Liver (tissue), 9 donors: Measurements from ENCODE around the gene CTSE. TPM values are rescaled to one million over a fixed set of nuclear protein-coding genes. Genes with fewer than 3 reads are reported as not detected.

Experiments
- DNase-seq: peaks from one replicate; pipeline ENCODE4 v3.0.0-alpha.2; 2017; ENCODE audit warnings: low spot score
- H3K27ac ChIP-seq, 2 donors: one replicate each; pipeline ENCODE4 v1.7.0; 2013; ENCODE audit warnings: inconsistent platforms in 2 of 2, low read length in 2 of 2, control low read depth in 1 of 2, low read depth in 1 of 2, mild to moderate bottlenecking in 1 of 2
- H3K27me3 ChIP-seq, 4 donors: one replicate each; pipeline versions ENCODE4 v1.6.1 to v1.7.0; 2013; ENCODE audit warnings: low read length in 3 of 4, inconsistent platforms in 1 of 4, mild to moderate bottlenecking in 1 of 4, moderate library complexity in 1 of 4; ENCODE audit not compliant: control insufficient read depth in 4 of 4, insufficient read depth in 4 of 4
- H3K36me3 ChIP-seq, 4 donors: one replicate each; pipeline versions ENCODE4 v1.6.1 to v1.7.0; 2013; ENCODE audit warnings: low read length in 3 of 4, mild to moderate bottlenecking in 3 of 4, low read depth in 1 of 4, moderate library complexity in 1 of 4; ENCODE audit not compliant: control insufficient read depth in 4 of 4, insufficient read depth in 3 of 4
- H3K4me1 ChIP-seq, 4 donors: one replicate each; pipeline versions ENCODE4 v1.6.1 to v1.7.0; 2013; ENCODE audit warnings: low read length in 3 of 4, mild to moderate bottlenecking in 3 of 4, moderate library complexity in 1 of 4; ENCODE audit not compliant: control insufficient read depth in 4 of 4, insufficient read depth in 4 of 4
- H3K4me3 ChIP-seq, 3 donors: one replicate each; pipeline versions ENCODE4 v1.6.1 to v1.7.0; 2013; ENCODE audit warnings: low read length in 3 of 3, control low read depth in 1 of 3, low read depth in 1 of 3, mild to moderate bottlenecking in 1 of 3
- H3K9ac ChIP-seq, 2 donors: one replicate each; pipeline ENCODE4 v1.7.0; 2013; ENCODE audit warnings: low read length in 2 of 2, mild to moderate bottlenecking in 2 of 2, moderate library complexity in 2 of 2, control low read depth in 1 of 2, low read depth in 1 of 2
- H3K9me3 ChIP-seq, 4 donors: one replicate each; pipeline versions ENCODE4 v1.6.1 to v1.7.0; 2013; ENCODE audit warnings: low read length in 3 of 4; ENCODE audit not compliant: control insufficient read depth in 4 of 4
- CTCF ChIP-seq: fragments of 150-350 bp; IDR thresholded peaks from 2 replicates; pipeline ENCODE4 v1.5.1; 2017; ENCODE audit warnings: improper control_type of control experiment, low read depth, low read length; ENCODE audit not compliant: missing input control
- FOXA2 ChIP-seq: IDR thresholded peaks from 2 replicates; pipeline ENCODE4 v1.6.1; 2016; ENCODE audit warnings: antibody characterized with exemption
- HNF4G ChIP-seq: IDR thresholded peaks from 2 replicates; pipeline ENCODE4 v1.6.1; 2016; ENCODE audit warnings: antibody characterized with exemption
- JUND ChIP-seq, 2 donors: IDR thresholded peaks; 2 replicates each; pipeline ENCODE4 v1.6.1; 2016; ENCODE audit warnings: antibody characterized with exemption in 2 of 2
- RXRA ChIP-seq, 2 donors: IDR thresholded peaks; 2 replicates each; pipeline ENCODE4 v1.6.1; 2017 to 2018; ENCODE audit warnings: antibody characterized with exemption in 2 of 2, mild to moderate bottlenecking in 1 of 2
- TAF1 ChIP-seq: conservative IDR thresholded peaks from 2 replicates; pipeline ENCODE4 v1.6.1; 2016; ENCODE audit warnings: antibody characterized with exemption, mild to moderate bottlenecking
- YY1 ChIP-seq: IDR thresholded peaks from 2 replicates; pipeline ENCODE4 v1.6.1; 2016; ENCODE audit warnings: antibody characterized with exemption, mild to moderate bottlenecking
- WGBS: extraction: QIAGEN DNeasy Blood & Tissue Kit; methylation state at CpG from one replicate; pipeline ENCODE4 v1.1.7; 2013; 5-methylcytosine and 5-hydroxymethylcytosine counted together
- polyA plus RNA-seq, 2 donors: library from polyadenylated mRNA; stranded (reverse) in 1 of 2; unstranded in 1 of 2; fragments of 200-250 nt in 1 of 2; fragments of >200 nt in 1 of 2; fragmentation: Nextera tagmentation in 1 of 2; extraction: Ambion mirVana in 1 of 2; gene quantifications; one replicate each; pipeline versions ENCODE4 v1.2.1 to v1.2.3, GENCODE V29; 2013 to 2015
- total RNA-seq, 2 donors: library from RNA; depleted of rRNA; stranded (reverse); fragments of >200 nt; gene quantifications; one replicate each; pipeline ENCODE4 v1.2.3, GENCODE V29; 2014
- TF ChIP-seq, protein P1 (sequence below): IDR thresholded peaks from 2 replicates; pipeline ENCODE4 v1.6.1; 2016; ENCODE audit warnings: antibody characterized with exemption
- TF ChIP-seq, protein P2 (sequence below): IDR thresholded peaks from 2 replicates; pipeline ENCODE4 v1.6.1; 2016; ENCODE audit warnings: antibody characterized with exemption
- TF ChIP-seq, protein P3 (sequence below): IDR thresholded peaks from 2 replicates; pipeline ENCODE4 v1.6.1; 2016; ENCODE audit warnings: antibody characterized with exemption
- TF ChIP-seq, protein P4 (sequence below): IDR thresholded peaks from 2 replicates; pipeline ENCODE4 v1.6.1; 2016; ENCODE audit warnings: antibody characterized with exemption, mild to moderate bottlenecking
- donor health status: healthy.
- donor health status: healthy.
- donor health status: healthy.
- donor health status: healthy.
- donor health status: healthy.

Gene CTSE
- total and polyA plus RNA-seq, 4 donors, result under 0.01 to 32.8 (median 0.06) TPM

GRCh38 chr1:205970486-205970885 is 53.2 kb downstream of the CTSE start (continued):
- TF ChIP-seq, protein P1, sequence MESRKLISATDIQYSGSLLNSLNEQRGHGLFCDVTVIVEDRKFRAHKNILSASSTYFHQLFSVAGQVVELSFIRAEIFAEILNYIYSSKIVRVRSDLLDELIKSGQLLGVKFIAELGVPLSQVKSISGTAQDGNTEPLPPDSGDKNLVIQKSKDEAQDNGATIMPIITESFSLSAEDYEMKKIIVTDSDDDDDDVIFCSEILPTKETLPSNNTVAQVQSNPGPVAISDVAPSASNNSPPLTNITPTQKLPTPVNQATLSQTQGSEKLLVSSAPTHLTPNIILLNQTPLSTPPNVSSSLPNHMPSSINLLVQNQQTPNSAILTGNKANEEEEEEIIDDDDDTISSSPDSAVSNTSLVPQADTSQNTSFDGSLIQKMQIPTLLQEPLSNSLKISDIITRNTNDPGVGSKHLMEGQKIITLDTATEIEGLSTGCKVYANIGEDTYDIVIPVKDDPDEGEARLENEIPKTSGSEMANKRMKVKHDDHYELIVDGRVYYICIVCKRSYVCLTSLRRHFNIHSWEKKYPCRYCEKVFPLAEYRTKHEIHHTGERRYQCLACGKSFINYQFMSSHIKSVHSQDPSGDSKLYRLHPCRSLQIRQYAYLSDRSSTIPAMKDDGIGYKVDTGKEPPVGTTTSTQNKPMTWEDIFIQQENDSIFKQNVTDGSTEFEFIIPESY, result no peak
- no peak for TF ChIP-seq RXRA (IDR thresholded peaks at IDR 0.05)

DNA sequence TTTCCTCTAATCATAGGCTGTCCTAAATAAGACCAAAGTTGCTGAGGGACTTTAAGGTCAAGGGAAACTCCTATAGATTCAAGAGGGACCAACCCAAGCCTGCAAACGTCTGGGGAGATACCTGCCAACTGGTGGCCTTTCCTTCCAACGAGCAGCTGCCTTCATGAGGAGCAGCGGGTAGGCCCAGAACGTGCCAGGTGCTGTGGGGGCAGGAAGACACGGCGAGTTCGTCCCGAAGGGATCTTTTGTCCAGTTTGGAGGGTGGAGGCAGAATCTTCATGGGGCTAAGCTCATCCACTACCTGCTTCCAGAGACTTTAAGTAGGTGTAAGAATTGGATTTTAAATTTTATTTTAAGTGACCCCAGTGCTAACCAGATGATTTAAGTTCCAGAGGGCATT is 54.5 kb downstream of the CTSE start:
- no peaks in the 10 kb centered on the region for H3K27me3 ChIP-seq
- H3K27ac ChIP-seq, result no peak overlapping the region
- H3K4me1 ChIP-seq, result no peaks in the 10 kb centered on the region
- no peak for DNase-seq
- 91% methylated on average over 8 of the region's 8 CpGs for WGBS
- H3K4me3 ChIP-seq, result no peak overlapping the region
- TF ChIP-seq JUND (IDR thresholded peaks at IDR 0.05) (no peak), FOXA2 (no peak), HNF4G (no peak), RXRA (IDR thresholded peaks at IDR 0.05) (no peak), CTCF (no peak), YY1 (no peak), TAF1 (no peak)
- TF ChIP-seq, protein P2, sequence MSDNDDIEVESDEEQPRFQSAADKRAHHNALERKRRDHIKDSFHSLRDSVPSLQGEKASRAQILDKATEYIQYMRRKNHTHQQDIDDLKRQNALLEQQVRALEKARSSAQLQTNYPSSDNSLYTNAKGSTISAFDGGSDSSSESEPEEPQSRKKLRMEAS, result no peak
- TF ChIP-seq, protein P3, sequence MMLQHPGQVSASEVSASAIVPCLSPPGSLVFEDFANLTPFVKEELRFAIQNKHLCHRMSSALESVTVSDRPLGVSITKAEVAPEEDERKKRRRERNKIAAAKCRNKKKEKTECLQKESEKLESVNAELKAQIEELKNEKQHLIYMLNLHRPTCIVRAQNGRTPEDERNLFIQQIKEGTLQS, result no peak
- TF ChIP-seq, protein P1, result no peak
- TF ChIP-seq, protein P4, sequence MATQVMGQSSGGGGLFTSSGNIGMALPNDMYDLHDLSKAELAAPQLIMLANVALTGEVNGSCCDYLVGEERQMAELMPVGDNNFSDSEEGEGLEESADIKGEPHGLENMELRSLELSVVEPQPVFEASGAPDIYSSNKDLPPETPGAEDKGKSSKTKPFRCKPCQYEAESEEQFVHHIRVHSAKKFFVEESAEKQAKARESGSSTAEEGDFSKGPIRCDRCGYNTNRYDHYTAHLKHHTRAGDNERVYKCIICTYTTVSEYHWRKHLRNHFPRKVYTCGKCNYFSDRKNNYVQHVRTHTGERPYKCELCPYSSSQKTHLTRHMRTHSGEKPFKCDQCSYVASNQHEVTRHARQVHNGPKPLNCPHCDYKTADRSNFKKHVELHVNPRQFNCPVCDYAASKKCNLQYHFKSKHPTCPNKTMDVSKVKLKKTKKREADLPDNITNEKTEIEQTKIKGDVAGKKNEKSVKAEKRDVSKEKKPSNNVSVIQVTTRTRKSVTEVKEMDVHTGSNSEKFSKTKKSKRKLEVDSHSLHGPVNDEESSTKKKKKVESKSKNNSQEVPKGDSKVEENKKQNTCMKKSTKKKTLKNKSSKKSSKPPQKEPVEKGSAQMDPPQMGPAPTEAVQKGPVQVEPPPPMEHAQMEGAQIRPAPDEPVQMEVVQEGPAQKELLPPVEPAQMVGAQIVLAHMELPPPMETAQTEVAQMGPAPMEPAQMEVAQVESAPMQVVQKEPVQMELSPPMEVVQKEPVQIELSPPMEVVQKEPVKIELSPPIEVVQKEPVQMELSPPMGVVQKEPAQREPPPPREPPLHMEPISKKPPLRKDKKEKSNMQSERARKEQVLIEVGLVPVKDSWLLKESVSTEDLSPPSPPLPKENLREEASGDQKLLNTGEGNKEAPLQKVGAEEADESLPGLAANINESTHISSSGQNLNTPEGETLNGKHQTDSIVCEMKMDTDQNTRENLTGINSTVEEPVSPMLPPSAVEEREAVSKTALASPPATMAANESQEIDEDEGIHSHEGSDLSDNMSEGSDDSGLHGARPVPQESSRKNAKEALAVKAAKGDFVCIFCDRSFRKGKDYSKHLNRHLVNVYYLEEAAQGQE, result no peak
- H3K9ac ChIP-seq, result no peak overlapping the region
- H3K36me3 ChIP-seq, result no peaks in the 10 kb centered on the region
- no peaks in the 10 kb centered on the region for H3K9me3 ChIP-seq
